Measurements from ENCODE around the gene PIGK. TPM values are rescaled to one million over a fixed set of nuclear protein-coding genes. Genes with fewer than 3 reads are reported as not detected.

The PIGK gene
- total and polyA plus RNA-seq, 7 donors: 4.6 to 20.0 (median 15.9) TPM

- Histone ChIP-seq H3K4me1 (no peaks in the 10 kb centered on the region), H3K27ac (no peak overlapping the region), H3K9me3 (no peaks in the 10 kb centered on the region), H3K4me3 (no peak overlapping the region), H3K27me3 (no peaks in the 10 kb centered on the region), H3K36me3 (no peaks in the 10 kb centered on the region)
- no peak for DNase-seq
- TF ChIP-seq POLR2A (IDR thresholded peaks at IDR 0.05): no peak
- no peak for TF ChIP-seq POLR2AphosphoS5 (IDR thresholded peaks at IDR 0.05)
- TF ChIP-seq CTCF (IDR thresholded peaks at IDR 0.05): no peak
- no peak for TF ChIP-seq EP300 (IDR thresholded peaks at IDR 0.05)
- intact Hi-C loops (cut with DNase I): no loop called here
- 59 to 66% methylated on average over 2 of the region's 2 CpGs for WGBS, 2 donors
Measured at GRCh38 chr1:77089756-77090155, 129.5 kb downstream of the PIGK start.

GRCh38 chr1:77085109-77085508 is 134.1 kb downstream of the PIGK start:
- H3K27ac ChIP-seq: no peak overlapping the region
- H3K4me1 ChIP-seq: peaks cover 0 to 10% (median 9%) of the 10 kb centered on the region in 4 donors
- no peaks in the 10 kb centered on the region for H3K27me3 ChIP-seq
- intact Hi-C loops (cut with DNase I): no loop called here
- TF ChIP-seq POLR2A (IDR thresholded peaks at IDR 0.05) (no peak), CTCF (IDR thresholded peaks at IDR 0.05) (no peak), EP300 (IDR thresholded peaks at IDR 0.05) (no peak), POLR2AphosphoS5 (IDR thresholded peaks at IDR 0.05) (no peak)
- no peak overlapping the region for H3K4me3 ChIP-seq
- DNase-seq: no peak
- H3K9me3 ChIP-seq: no peaks in the 10 kb centered on the region
- WGBS, 2 donors: 93 to 99% methylated on average over 1 of the region's 1 CpG
- H3K36me3 ChIP-seq: no peaks in the 10 kb centered on the region

GRCh38 chr1:77084457-77084856 is 134.8 kb downstream of the PIGK start:
- 83 to 84% methylated on average over 2 of the region's 2 CpGs for WGBS, 2 donors
- Histone ChIP-seq H3K4me3 (no peak overlapping the region), H3K36me3 (no peaks in the 10 kb centered on the region), H3K4me1 (peaks cover 0 to 10% (median 9%) of the 10 kb centered on the region in 4 donors), H3K27me3 (no peaks in the 10 kb centered on the region), H3K9me3 (no peaks in the 10 kb centered on the region), H3K27ac (no peak overlapping the region)
- no peak for DNase-seq
- TF ChIP-seq POLR2AphosphoS5 (IDR thresholded peaks at IDR 0.05) (no peak), POLR2A (IDR thresholded peaks at IDR 0.05) (no peak), CTCF (IDR thresholded peaks at IDR 0.05) (no peak), EP300 (IDR thresholded peaks at IDR 0.05) (no peak)
- intact Hi-C loops (cut with DNase I): no loop called here

- Histone ChIP-seq H3K36me3 (no peaks in the 10 kb centered on the region), H3K27ac (peak overlapping the region in 2 of 4 donors; percentile 1 to 11), H3K4me1 (peaks cover 0 to 10% (median 9%) of the 10 kb centered on the region in 4 donors), H3K27me3 (no peaks in the 10 kb centered on the region), H3K4me3 (no peak overlapping the region), H3K9me3 (no peaks in the 10 kb centered on the region)
- intact Hi-C loops (cut with DNase I): no loop called here
- peak in 1 of 4 donors; percentile 38 for TF ChIP-seq POLR2AphosphoS5 (IDR thresholded peaks at IDR 0.05)
- TF ChIP-seq POLR2A (IDR thresholded peaks at IDR 0.05): no peak
- TF ChIP-seq CTCF (IDR thresholded peaks at IDR 0.05): no peak
- no peak for TF ChIP-seq EP300 (IDR thresholded peaks at IDR 0.05)
- no peak for DNase-seq
- 75 to 88% methylated on average over 4 of the region's 4 CpGs for WGBS, 2 donors
Measured at GRCh38 chr1:77081834-77082233, 137.4 kb downstream of the PIGK start.

GRCh38 chr1:77076759-77077158 is 142.5 kb downstream of the PIGK start:
- no peaks in the 10 kb centered on the region for H3K9me3 ChIP-seq
- peaks cover 0 to 6% (median 5%) of the 10 kb centered on the region in 4 donors for H3K4me1 ChIP-seq
- intact Hi-C loops (cut with DNase I): no loop called here
- WGBS, 2 donors: 46 to 51% methylated on average over 2 of the region's 2 CpGs
- H3K27ac ChIP-seq: no peak overlapping the region
- H3K4me3 ChIP-seq: no peak overlapping the region
- TF ChIP-seq POLR2AphosphoS5 (IDR thresholded peaks at IDR 0.05) (no peak), EP300 (IDR thresholded peaks at IDR 0.05) (no peak), CTCF (IDR thresholded peaks at IDR 0.05) (no peak), POLR2A (IDR thresholded peaks at IDR 0.05) (no peak)
- no peaks in the 10 kb centered on the region for H3K27me3 ChIP-seq
- no peaks in the 10 kb centered on the region for H3K36me3 ChIP-seq
- no peak for DNase-seq

All from sigmoid colon (tissue), 7 donors.